ENCODE data around the gene SPRYD3. TPM values are rescaled to one million over a fixed set of nuclear protein-coding genes. Genes with fewer than 3 reads are reported as not detected.
"Not testable (repeated sequence)": the region's sequence is repeated elsewhere in the genome, so short reads cannot be mapped to it uniquely, and the experiment has no call there.

SPRYD3 gene
- total RNA-seq, 2 donors from 2014 or later = 56.5 to 60.3 TPM

DNA sequence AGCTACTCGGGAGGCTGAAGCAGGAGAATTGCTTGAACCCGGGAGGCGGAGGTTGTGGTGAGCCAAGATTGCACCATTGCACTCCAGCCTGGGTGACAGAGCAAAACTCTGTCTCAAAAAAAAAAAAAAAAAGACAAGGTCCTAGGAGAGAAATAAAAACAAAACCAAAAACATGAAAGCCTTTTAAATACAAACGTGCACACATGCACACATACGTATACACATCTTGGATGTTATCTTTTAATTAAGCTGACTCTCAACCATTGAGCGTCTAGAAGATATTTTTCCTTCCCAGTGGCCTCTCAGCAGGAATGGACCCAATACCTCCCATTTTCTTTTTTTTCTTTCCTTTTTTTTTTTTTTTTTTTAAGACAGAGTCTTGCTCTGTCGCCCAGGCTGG, 33.2 kb upstream of the SPRYD3 start:
- not testable (repeated sequence) for H3K36me3 Mint-ChIP-seq; H3K27ac Mint-ChIP-seq; H3K4me1 Mint-ChIP-seq (ENCODE audit: low read depth in 2 of 2); H3K9me3 Mint-ChIP-seq; H3K4me3 Mint-ChIP-seq; H3K27me3 Mint-ChIP-seq; DNase-seq (ENCODE audit: low spot score); ATAC-seq

DNA sequence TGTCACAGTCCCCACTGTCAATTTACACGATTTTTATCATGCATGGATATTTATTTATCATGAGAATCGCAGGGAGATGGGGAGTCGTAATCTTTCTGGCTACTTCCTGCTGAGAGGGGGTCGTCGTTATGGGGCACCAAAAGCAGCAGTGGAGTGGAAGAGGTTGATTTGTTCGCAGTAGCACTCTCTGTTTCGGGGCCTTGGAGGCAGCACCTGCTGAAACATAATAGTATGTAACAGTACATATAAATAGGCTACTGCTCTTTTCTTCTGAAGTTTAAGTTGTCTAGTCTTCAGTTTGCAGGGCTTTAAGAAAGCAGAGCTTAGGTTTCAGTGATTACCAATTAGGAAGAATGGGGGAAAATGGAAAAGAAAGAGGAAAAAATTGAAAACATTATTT, 27.9 kb upstream of the SPRYD3 start:
- no peak overlapping the region for H3K27ac Mint-ChIP-seq
- no peaks in the 10 kb centered on the region for H3K36me3 Mint-ChIP-seq
- no peak overlapping the region for H3K4me3 Mint-ChIP-seq
- H3K4me1 Mint-ChIP-seq (ENCODE audit: low read depth in 2 of 2) = peaks cover 12 to 13% of the 10 kb centered on the region in 2 donors
- H3K9me3 Mint-ChIP-seq = no peaks in the 10 kb centered on the region
- H3K27me3 Mint-ChIP-seq = peaks cover 3 to 6% of the 10 kb centered on the region in 2 donors
- no peak for DNase-seq (ENCODE audit: low spot score)
- no peak for ATAC-seq

GRCh38 chr12:53105712-53106439, 26.7 kb upstream of the SPRYD3 start:
- no peak overlapping the region for H3K27ac Mint-ChIP-seq
- no peaks in the 10 kb centered on the region for H3K9me3 Mint-ChIP-seq
- no peak overlapping the region for H3K4me3 Mint-ChIP-seq
- H3K27me3 Mint-ChIP-seq = no peaks in the 10 kb centered on the region
- ATAC-seq (no peak), DNase-seq (ENCODE audit: low spot score) (no peak)
- H3K4me1 Mint-ChIP-seq (ENCODE audit: low read depth in 2 of 2) = peaks cover 12 to 13% of the 10 kb centered on the region in 2 donors
- H3K36me3 Mint-ChIP-seq = no peaks in the 10 kb centered on the region

GRCh38 chr12:53105256-53105655, 26.1 kb upstream of the SPRYD3 start:
- Mint-ChIP-seq H3K36me3 (no peaks in the 10 kb centered on the region), H3K4me1 (ENCODE audit: low read depth in 2 of 2) (peaks cover 12 to 13% of the 10 kb centered on the region in 2 donors), H3K9me3 (no peaks in the 10 kb centered on the region), H3K27me3 (no peaks in the 10 kb centered on the region), H3K4me3 (no peak overlapping the region), H3K27ac (no peak overlapping the region)
- ATAC-seq (peak in 1 of 2 donors; percentile 11), DNase-seq (ENCODE audit: low spot score) (no peak)

DNA sequence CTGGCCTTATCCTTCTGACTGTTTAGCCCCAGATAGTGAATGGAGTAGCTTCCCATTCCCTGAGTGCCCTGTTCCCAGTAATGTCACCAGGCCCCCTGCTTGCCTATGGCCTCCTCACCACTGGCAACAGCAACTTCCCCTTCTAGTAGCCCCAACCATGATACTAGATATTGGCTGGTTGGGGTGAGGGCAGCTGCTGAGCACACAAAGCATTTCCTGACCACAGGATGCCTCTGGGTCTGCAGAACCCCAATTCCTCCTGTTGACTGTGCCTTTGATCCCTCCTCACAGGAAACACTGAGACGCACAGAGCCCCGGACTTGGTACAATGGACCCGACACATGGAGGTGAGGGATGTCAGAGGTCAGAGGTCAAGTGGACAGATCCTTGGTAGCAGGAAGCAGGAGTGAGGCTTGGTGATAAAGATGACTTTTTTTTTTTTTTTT, 24.7 kb upstream of the SPRYD3 start:
- no peak overlapping the region for H3K27ac Mint-ChIP-seq
- H3K27me3 Mint-ChIP-seq = no peaks in the 10 kb centered on the region
- ATAC-seq (no peak), DNase-seq (ENCODE audit: low spot score) (no peak)
- H3K4me1 Mint-ChIP-seq (ENCODE audit: low read depth in 2 of 2) = peaks cover 18 to 20% of the 10 kb centered on the region in 2 donors
- H3K4me3 Mint-ChIP-seq = no peak overlapping the region
- no peaks in the 10 kb centered on the region for H3K9me3 Mint-ChIP-seq
- H3K36me3 Mint-ChIP-seq = no peaks in the 10 kb centered on the region

- Mint-ChIP-seq H3K4me3 (peak within 1 kb of the TSS; percentile 22), H3K9me3 (no peaks in the 10 kb centered on the region), H3K27me3 (no peaks in the 10 kb centered on the region)
Observed at GRCh38 chr12:53102883-53103807, 24.0 kb upstream of the SPRYD3 start, which contains the start of gene SOAT2. Gene SOAT2, plus strand, starts transcription at chr12:53103486. Its CDS starts 92 bp downstream, at chr12:53103578.

DNA sequence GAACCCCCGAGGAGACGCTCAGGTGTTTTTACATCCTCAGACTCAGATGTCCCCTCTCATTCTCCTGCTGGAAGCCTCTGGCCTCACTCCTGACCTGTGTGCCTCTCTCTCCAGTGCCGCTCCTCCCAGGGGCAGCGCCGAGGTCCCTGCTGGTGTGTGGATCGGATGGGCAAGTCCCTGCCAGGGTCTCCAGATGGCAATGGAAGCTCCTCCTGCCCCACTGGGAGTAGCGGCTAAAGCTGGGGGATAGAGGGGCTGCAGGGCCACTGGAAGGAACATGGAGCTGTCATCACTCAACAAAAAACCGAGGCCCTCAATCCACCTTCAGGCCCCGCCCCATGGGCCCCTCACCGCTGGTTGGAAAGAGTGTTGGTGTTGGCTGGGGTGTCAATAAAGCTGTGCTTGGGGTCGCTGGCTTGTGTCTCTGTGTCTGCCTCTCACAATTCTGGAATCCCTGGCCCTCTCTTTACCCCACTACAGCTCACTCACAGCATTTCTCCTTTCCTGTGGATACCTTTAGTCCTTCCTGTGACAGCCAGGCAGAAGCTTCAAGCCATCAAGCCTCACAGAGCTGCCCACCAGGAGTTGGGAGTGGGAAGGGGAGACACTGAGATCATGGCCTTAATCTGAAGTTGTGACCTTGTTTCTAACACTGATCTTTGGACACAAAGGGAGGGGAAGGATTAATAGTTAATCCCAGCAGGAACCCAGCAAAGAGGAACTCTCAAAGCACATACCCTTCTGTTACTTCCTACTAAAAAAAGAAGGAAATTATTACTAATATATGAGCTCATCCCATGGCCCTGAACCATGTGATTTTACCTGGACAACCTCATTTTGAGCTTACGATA, 23.0 kb upstream of the SPRYD3 start:
- Mint-ChIP-seq H3K36me3 (no peaks in the 10 kb centered on the region), H3K4me3 (no peak overlapping the region), H3K4me1 (ENCODE audit: low read depth in 2 of 2) (peaks cover 29 to 31% of the 10 kb centered on the region in 2 donors), H3K27ac (peak overlapping the region in 1 of 2 donors; percentile 60), H3K9me3 (no peaks in the 10 kb centered on the region), H3K27me3 (peaks cover 1 to 2% of the 10 kb centered on the region in 2 donors)
- ATAC-seq (no peak), DNase-seq (ENCODE audit: low spot score) (no peak)

More at GRCh38 chr12:53102883-53103807, 24.0 kb upstream of the SPRYD3 start, which contains the start of gene SOAT2:
- DNase-seq (ENCODE audit: low spot score) (no peak), ATAC-seq (peak; percentile 50 to 61)
- H3K4me1 Mint-ChIP-seq (ENCODE audit: low read depth in 2 of 2) = peaks cover 25 to 27% of the 10 kb centered on the region in 2 donors
- peak within 1 kb of the TSS in 1 of 2 donors; percentile 60 for H3K27ac Mint-ChIP-seq
- no peaks in the 10 kb centered on the region for H3K36me3 Mint-ChIP-seq

GRCh38 chr12:53101266-53101665, 22.1 kb upstream of the SPRYD3 start:
- peaks cover 5 to 7% of the 10 kb centered on the region in 2 donors for H3K27me3 Mint-ChIP-seq
- no peaks in the 10 kb centered on the region for H3K36me3 Mint-ChIP-seq
- H3K9me3 Mint-ChIP-seq = no peaks in the 10 kb centered on the region
- DNase-seq (ENCODE audit: low spot score) = no peak
- H3K27ac Mint-ChIP-seq = peak overlapping the region in 1 of 2 donors; percentile 38
- H3K4me3 Mint-ChIP-seq = no peak overlapping the region
- peaks cover 34 to 35% of the 10 kb centered on the region in 2 donors for H3K4me1 Mint-ChIP-seq (ENCODE audit: low read depth in 2 of 2)
- no peak for ATAC-seq

DNA sequence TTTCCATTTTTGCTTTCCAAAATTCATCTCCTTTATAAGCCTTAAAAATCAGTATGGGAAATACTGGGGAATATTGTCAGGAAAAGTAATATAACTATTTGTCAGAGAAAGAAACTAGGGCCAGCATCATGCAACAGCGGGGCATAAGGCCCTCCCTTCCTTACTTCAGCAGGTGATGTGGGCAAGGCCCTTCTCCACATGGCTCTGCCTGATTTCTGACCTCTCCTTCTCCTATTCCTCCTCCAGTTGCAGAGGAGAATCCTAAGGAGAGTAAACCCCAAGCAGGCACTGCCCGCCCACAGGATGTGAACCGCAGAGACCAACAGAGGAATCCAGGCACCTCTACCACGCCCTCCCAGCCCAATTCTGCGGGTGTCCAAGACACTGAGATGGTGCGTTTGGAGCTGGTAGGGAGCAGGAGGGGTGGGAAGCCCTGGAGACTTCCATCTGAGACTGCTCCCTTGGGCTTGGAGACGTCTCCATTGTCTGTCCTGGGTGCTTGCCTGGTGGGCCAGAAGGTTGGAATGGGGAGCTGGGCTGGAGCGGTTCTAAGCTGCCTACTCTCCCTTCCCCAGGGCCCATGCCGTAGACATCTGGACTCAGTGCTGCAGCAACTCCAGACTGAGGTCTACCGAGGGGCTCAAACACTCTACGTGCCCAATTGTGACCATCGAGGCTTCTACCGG, 21.4 kb upstream of the SPRYD3 start:
- peaks cover 5 to 7% of the 10 kb centered on the region in 2 donors for H3K27me3 Mint-ChIP-seq
- ATAC-seq = no peak
- H3K4me1 Mint-ChIP-seq (ENCODE audit: low read depth in 2 of 2) = peaks cover 34 to 35% of the 10 kb centered on the region in 2 donors
- H3K4me3 Mint-ChIP-seq = no peak overlapping the region
- DNase-seq (ENCODE audit: low spot score) = no peak
- H3K27ac Mint-ChIP-seq = no peak overlapping the region
- no peaks in the 10 kb centered on the region for H3K36me3 Mint-ChIP-seq
- H3K9me3 Mint-ChIP-seq = no peaks in the 10 kb centered on the region

- Mint-ChIP-seq H3K36me3 (no peaks in the 10 kb centered on the region), H3K27ac (no peak overlapping the region), H3K27me3 (peaks cover 7% of the 10 kb centered on the region in 2 donors), H3K9me3 (no peaks in the 10 kb centered on the region), H3K4me1 (ENCODE audit: low read depth in 2 of 2) (peaks cover 34 to 35% of the 10 kb centered on the region in 2 donors), H3K4me3 (peak overlapping the region; percentile 74)
- ATAC-seq = peak; percentile 75 to 78
- DNase-seq (ENCODE audit: low spot score) = peak; percentile 88
Observed at GRCh38 chr12:53099071-53099882, 20.1 kb upstream of the SPRYD3 start.

DNA sequence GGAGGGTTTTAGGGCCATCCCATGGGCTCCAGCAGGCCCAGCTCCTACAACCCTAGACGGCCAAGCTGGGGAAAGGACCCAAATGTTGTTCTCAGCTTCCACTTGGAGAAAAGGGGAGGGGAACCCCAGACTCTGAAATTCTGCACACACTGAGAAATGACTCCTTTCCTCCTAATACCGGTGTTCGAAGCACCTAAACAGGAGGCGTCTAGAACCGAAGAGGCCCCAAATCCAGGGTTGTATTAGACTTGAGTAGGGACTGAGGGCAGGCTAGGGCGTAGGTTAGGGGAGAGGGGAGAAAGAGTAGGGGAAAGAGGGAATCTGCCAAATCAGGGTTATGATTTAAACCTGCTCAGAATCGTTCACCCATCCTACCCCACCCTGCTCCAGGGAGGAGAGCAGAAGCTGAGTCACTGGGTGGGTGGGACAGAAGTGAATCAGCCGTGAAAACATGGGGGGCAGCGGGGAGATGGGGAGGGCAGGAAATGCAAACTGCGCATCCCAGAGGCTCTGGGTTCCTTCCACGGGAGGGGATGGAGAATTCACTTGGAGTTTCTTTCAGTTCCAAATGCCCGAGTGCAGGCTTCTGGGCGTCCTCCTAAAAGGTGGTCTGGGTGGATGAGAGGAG, 19.3 kb upstream of the SPRYD3 start:
- Mint-ChIP-seq H3K4me1 (ENCODE audit: low read depth in 2 of 2) (peaks cover 34 to 37% of the 10 kb centered on the region in 2 donors), H3K27me3 (peaks cover 7% of the 10 kb centered on the region in 2 donors), H3K27ac (peak overlapping the region in 1 of 2 donors; percentile 23), H3K9me3 (no peaks in the 10 kb centered on the region), H3K4me3 (peak overlapping the region; percentile 74), H3K36me3 (no peaks in the 10 kb centered on the region)
- no peak for ATAC-seq
- no peak for DNase-seq (ENCODE audit: low spot score)
